Testis (tissue), 3 donors: ENCODE measurements around the gene TRMT61A. TPM values are rescaled to one million over a fixed set of nuclear protein-coding genes. Genes with fewer than 3 reads are reported as not detected.
A peak's percentile ranks its signal among the peaks of the same experiment; 100 is the strongest.

Experiments
- DNase-seq: peaks from one replicate; pipeline ENCODE4 v3.0.0-alpha.2; 2019
- H3K27ac ChIP-seq, 2 donors: fragments of 200-600 bp; sonication (generic); one replicate each; pipeline ENCODE4 v1.5.1; 2019
- H3K27me3 ChIP-seq: fragments of 200-600 bp; sonication (generic); one replicate; pipeline ENCODE4 v1.5.1; 2019
- H3K36me3 ChIP-seq: fragments of 200-600 bp; sonication (generic); one replicate; pipeline ENCODE4 v1.5.1; 2017; ENCODE audit warnings: low read depth; ENCODE audit errors: missing control alignments
- H3K4me1 ChIP-seq: fragments of 200-600 bp; sonication (generic); one replicate; pipeline ENCODE4 v1.5.1; 2019
- H3K4me3 ChIP-seq, 2 donors: fragments of 200-600 bp; sonication (generic); one replicate each; pipeline ENCODE4 v1.5.1; 2017 to 2019
- H3K9me3 ChIP-seq: fragments of 200-600 bp; sonication (generic); one replicate; pipeline ENCODE4 v1.5.1; 2017
- POLR2A ChIP-seq: fragments of 450-650 bp; IDR thresholded peaks from one replicate; pipeline ENCODE4 v1.6.1; 2017; ENCODE audit warnings: antibody characterized with exemption, mild to moderate bottlenecking, moderate library complexity
- WGBS, 2 donors: methylation state at CpG; one replicate each; pipeline ENCODE4 v1.1.5; 2018; 5-methylcytosine and 5-hydroxymethylcytosine counted together
- intact Hi-C: fragments of 100-400 bp; cut with DNase I; formaldehyde crosslinking; loops from one replicate; pipeline ENCODE4 v1.15.1; 2023; ENCODE audit warnings: low total_unique reads
- polyA plus RNA-seq: library from polyadenylated mRNA; stranded (reverse); fragments of 350-450 nt; fragmentation: Illumina TruSeq; extraction: RNeasy Lipid Tissue Mini Kit (QIAGEN cat#74804); gene quantifications from one replicate; pipeline ENCODE4 v1.2.3, GENCODE V29; 2014; ENCODE audit warnings: low read depth, low replicate concordance; ENCODE audit not compliant: insufficient read depth
- total RNA-seq, 2 donors: library from RNA; depleted of rRNA; stranded (reverse); fragments of >200 nt; gene quantifications; one replicate each; pipeline ENCODE4 v1.2.3, GENCODE V29; 2016
- TF ChIP-seq, protein P1 (sequence below), 3 experiments: fragments of 450-650 bp in 2 of 3; fragments of 200-600 bp in 1 of 3; sonication (generic) in 1 of 3; IDR thresholded peaks; one replicate each; pipeline ENCODE4 v1.5.1; 2016 to 2019; ENCODE audit warnings: antibody characterized with exemption in 3 of 3, mild to moderate bottlenecking in 2 of 3, moderate library complexity in 1 of 3

Gene TRMT61A
- total and polyA plus RNA-seq, 3 donors from 2014 or later, result 12.1 to 29.8 (median 19.1) TPM

DNA sequence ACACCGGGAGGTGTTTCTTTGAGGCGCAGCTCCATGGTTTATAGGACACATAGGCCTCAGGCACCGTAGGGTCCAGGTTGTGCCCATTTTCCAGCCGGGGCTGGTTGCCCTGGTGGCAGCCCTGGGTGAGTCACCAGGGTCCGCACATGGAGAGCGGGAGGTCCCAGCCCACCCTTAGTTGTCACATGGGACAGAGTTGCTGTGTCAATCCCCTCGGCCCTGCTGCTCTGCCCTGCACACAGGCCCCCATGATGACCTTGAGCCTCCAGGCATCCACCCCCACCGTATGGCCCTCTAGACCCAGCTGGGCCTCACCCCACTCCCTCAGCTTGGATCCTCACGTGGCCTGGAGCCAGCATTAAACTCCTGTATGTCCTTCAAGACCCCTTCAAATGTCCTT, 7.7 kb downstream of the TRMT61A start:
- Histone ChIP-seq H3K4me3 (no peak overlapping the region), H3K27me3 (no peaks in the 10 kb centered on the region), H3K27ac (peak overlapping the region; percentile 44 to 77), H3K9me3 (no peaks in the 10 kb centered on the region), H3K4me1 (peaks cover 77% of the 10 kb centered on the region), H3K36me3 (no peaks in the 10 kb centered on the region)
- 40 to 75% methylated on average over 3 to 9 of the region's 9 CpGs for WGBS, 2 donors
- intact Hi-C loops, result no loop called here
- TF ChIP-seq, protein P1, sequence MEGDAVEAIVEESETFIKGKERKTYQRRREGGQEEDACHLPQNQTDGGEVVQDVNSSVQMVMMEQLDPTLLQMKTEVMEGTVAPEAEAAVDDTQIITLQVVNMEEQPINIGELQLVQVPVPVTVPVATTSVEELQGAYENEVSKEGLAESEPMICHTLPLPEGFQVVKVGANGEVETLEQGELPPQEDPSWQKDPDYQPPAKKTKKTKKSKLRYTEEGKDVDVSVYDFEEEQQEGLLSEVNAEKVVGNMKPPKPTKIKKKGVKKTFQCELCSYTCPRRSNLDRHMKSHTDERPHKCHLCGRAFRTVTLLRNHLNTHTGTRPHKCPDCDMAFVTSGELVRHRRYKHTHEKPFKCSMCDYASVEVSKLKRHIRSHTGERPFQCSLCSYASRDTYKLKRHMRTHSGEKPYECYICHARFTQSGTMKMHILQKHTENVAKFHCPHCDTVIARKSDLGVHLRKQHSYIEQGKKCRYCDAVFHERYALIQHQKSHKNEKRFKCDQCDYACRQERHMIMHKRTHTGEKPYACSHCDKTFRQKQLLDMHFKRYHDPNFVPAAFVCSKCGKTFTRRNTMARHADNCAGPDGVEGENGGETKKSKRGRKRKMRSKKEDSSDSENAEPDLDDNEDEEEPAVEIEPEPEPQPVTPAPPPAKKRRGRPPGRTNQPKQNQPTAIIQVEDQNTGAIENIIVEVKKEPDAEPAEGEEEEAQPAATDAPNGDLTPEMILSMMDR (IDR thresholded peaks at IDR 0.05), result no peak
- no peak for TF ChIP-seq POLR2A
- no peak for DNase-seq

GRCh38 chr14:103537175-103537990, 8.4 kb downstream of the TRMT61A start:
- H3K9me3 ChIP-seq, result no peaks in the 10 kb centered on the region
- H3K4me3 ChIP-seq, result no peak overlapping the region
- H3K4me1 ChIP-seq, result peaks cover 82% of the 10 kb centered on the region
- intact Hi-C loops, result no loop called here
- TF ChIP-seq, protein P1 (IDR thresholded peaks at IDR 0.05), result no peak
- TF ChIP-seq POLR2A, result no peak
- no peak for DNase-seq
- no peaks in the 10 kb centered on the region for H3K27me3 ChIP-seq
- H3K36me3 ChIP-seq, result no peaks in the 10 kb centered on the region
- H3K27ac ChIP-seq, result peak overlapping the region in 1 of 2 donors; percentile 77
- 72 to 75% methylated on average over 5 to 18 of the region's 18 CpGs for WGBS, 2 donors

GRCh38 chr14:103538291-103539055, 9.5 kb downstream of the TRMT61A start:
- intact Hi-C loops, result no loop called here
- no peaks in the 10 kb centered on the region for H3K27me3 ChIP-seq
- no peak overlapping the region for H3K4me3 ChIP-seq
- H3K27ac ChIP-seq, result peak overlapping the region; percentile 59 to 81
- whole genome bisulfite sequencing, 2 donors, result 46 to 50% methylated on average over 19 to 26 of the region's 30 CpGs
- TF ChIP-seq POLR2A, result no peak
- TF ChIP-seq, protein P1 (IDR thresholded peaks at IDR 0.05), result no peak
- peaks cover 83% of the 10 kb centered on the region for H3K4me1 ChIP-seq
- DNase-seq, result peak; percentile 74
- no peaks in the 10 kb centered on the region for H3K9me3 ChIP-seq
- H3K36me3 ChIP-seq, result no peaks in the 10 kb centered on the region

GRCh38 chr14:103539056-103539825, 10.2 kb downstream of the TRMT61A start:
- peak overlapping the region; percentile 59 to 81 for H3K27ac ChIP-seq
- TF ChIP-seq, protein P1 (IDR thresholded peaks at IDR 0.05), result no peak
- no peak for TF ChIP-seq POLR2A
- no peak for DNase-seq
- H3K4me1 ChIP-seq, result peaks cover 83% of the 10 kb centered on the region
- no peak overlapping the region for H3K4me3 ChIP-seq
- intact Hi-C loops, result no loop called here
- no peaks in the 10 kb centered on the region for H3K36me3 ChIP-seq
- H3K9me3 ChIP-seq, result no peaks in the 10 kb centered on the region
- no peaks in the 10 kb centered on the region for H3K27me3 ChIP-seq
- 76 to 79% methylated on average over 27 to 28 of the region's 28 CpGs for WGBS, 2 donors
